Activated T-cell treated with anti-CD3 and anti-CD28 coated beads, Interleukin-2, amount 50 U/mL, for 4 hours (primary cell): ENCODE measurements around the gene SLC19A1. TPM values are rescaled to one million over a fixed set of nuclear protein-coding genes. Genes with fewer than 3 reads are reported as not detected.
A peak's percentile ranks its signal among the peaks of the same experiment; 100 is the strongest.

Experiments
- ATAC-seq, 2 donors: fragments of 200-7000 bp; cut with Tn5 transposase; one replicate each; pipeline ENCODE4 v1.10.0; 2021
- DNase-seq: peaks from one replicate; pipeline ENCODE4 v3.0.0-alpha.2; 2020
- H3K27me3 Mint-ChIP-seq: one replicate; pipeline ENCODE4 v1.8.0; 2021; ENCODE audit warnings: low read depth, mixed read lengths
- H3K36me3 Mint-ChIP-seq: one replicate; pipeline ENCODE4 v1.8.0; 2022; ENCODE audit warnings: mixed read lengths; ENCODE audit not compliant: insufficient read depth
- H3K4me1 Mint-ChIP-seq: one replicate; pipeline ENCODE4 v1.8.0; 2021; ENCODE audit warnings: low read depth, mixed read lengths
- H3K4me3 Mint-ChIP-seq: one replicate; pipeline ENCODE4 v1.8.0; 2021; ENCODE audit warnings: mild to moderate bottlenecking, moderate library complexity, mixed read lengths
- H3K9me3 Mint-ChIP-seq: one replicate; pipeline ENCODE4 v1.8.0; 2021; ENCODE audit warnings: mixed read lengths
- total RNA-seq, 3 donors: library from RNA; stranded (reverse); gene quantifications; one replicate each; pipeline ENCODE4 v1.2.1, GENCODE V29; 2021

Gene SLC19A1
- total RNA-seq, 3 donors from 2014 or later, result 69.0 to 94.9 (median 77.7) TPM

GRCh38 chr21:45492765-45493164, 49.5 kb downstream of the SLC19A1 start:
- Mint-ChIP-seq H3K9me3 (no peaks in the 10 kb centered on the region), H3K27me3 (no peaks in the 10 kb centered on the region), H3K4me1 (peaks cover 2% of the 10 kb centered on the region), H3K4me3 (no peak overlapping the region), H3K36me3 (no peaks in the 10 kb centered on the region)
- DNase-seq (no peak), ATAC-seq (no peak)

- no peaks in the 10 kb centered on the region for H3K27me3 Mint-ChIP-seq
- H3K36me3 Mint-ChIP-seq, result no peaks in the 10 kb centered on the region
- H3K9me3 Mint-ChIP-seq, result no peaks in the 10 kb centered on the region
- ATAC-seq, result no peak
- DNase-seq, result no peak
- H3K4me1 Mint-ChIP-seq, result peaks cover 2% of the 10 kb centered on the region
- H3K4me3 Mint-ChIP-seq, result no peak overlapping the region
These were observed 50.6 kb downstream of the SLC19A1 start for GRCh38 chr21:45491623-45492022.

- H3K36me3 Mint-ChIP-seq, result no peaks in the 10 kb centered on the region
- DNase-seq (no peak), ATAC-seq (no peak)
- no peaks in the 10 kb centered on the region for H3K9me3 Mint-ChIP-seq
- no peak overlapping the region for H3K4me3 Mint-ChIP-seq
- H3K27me3 Mint-ChIP-seq, result no peaks in the 10 kb centered on the region
- peaks cover 4% of the 10 kb centered on the region for H3K4me1 Mint-ChIP-seq
These were observed 51.2 kb downstream of the SLC19A1 start for GRCh38 chr21:45491056-45491455.

DNA sequence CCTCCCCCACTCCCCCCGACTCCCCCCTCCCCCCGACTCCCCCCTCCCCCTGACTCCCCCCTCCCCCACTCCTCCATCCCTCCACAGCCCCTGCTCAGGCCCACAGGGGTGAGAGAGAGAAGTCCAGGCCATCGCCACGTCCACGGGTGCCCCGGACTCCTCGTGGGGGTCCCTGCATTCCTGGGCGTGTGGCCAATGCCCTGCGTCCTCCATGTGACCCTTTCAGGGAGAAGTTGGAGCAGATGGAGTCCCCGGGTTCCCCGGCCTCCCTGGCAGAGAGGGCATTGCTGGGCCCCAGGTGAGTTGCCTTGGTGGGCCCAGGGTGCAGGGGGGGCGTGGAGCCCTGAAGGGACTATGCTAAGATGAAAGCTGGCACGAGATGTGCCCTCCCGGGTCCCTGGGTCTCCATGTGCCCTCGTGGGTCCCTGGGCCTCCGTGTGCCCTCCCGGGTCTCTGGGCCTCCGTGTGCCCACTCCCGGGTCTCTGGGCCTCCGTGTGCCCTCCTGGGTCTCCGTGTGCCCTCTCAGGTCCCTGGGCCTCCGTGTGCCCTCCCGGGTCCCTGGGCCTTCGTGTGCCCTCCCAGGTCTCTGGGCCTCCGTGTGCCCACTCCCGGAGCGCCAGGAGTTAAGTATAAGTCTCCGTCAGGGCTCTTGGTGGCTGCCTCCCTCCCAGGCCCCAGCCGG, 52.0 kb downstream of the SLC19A1 start:
- Mint-ChIP-seq H3K4me1 (peaks cover 4% of the 10 kb centered on the region), H3K36me3 (no peaks in the 10 kb centered on the region), H3K9me3 (no peaks in the 10 kb centered on the region), H3K27me3 (no peaks in the 10 kb centered on the region), H3K4me3 (no peak overlapping the region)
- ATAC-seq (no peak), DNase-seq (no peak)

DNA sequence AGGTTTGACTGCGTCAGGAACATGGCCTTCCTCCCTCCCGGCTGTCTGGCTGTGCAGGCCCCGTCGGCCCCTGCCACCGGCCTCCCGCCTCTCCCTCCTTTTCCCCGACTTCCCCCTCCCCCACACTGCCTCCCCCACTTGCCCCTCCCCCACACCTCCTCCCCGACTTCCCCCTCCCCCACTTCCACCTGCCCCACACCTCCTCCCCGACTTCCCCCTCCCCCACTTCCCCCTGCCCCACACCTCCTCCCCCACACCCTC, 52.6 kb downstream of the SLC19A1 start:
- H3K36me3 Mint-ChIP-seq, result no peaks in the 10 kb centered on the region
- H3K27me3 Mint-ChIP-seq, result no peaks in the 10 kb centered on the region
- no peaks in the 10 kb centered on the region for H3K9me3 Mint-ChIP-seq
- no peak overlapping the region for H3K4me3 Mint-ChIP-seq
- H3K4me1 Mint-ChIP-seq, result peaks cover 4% of the 10 kb centered on the region
- ATAC-seq, result no peak
- DNase-seq, result no peak

- ATAC-seq (no peak), DNase-seq (no peak)
- Mint-ChIP-seq H3K27me3 (no peaks in the 10 kb centered on the region), H3K4me3 (no peak overlapping the region), H3K4me1 (peaks cover 7% of the 10 kb centered on the region), H3K9me3 (no peaks in the 10 kb centered on the region), H3K36me3 (no peaks in the 10 kb centered on the region)
These were observed 53.1 kb downstream of the SLC19A1 start for GRCh38 chr21:45488931-45489721.

GRCh38 chr21:45487891-45488600, 54.2 kb downstream of the SLC19A1 start:
- ATAC-seq (no peak), DNase-seq (no peak)
- no peaks in the 10 kb centered on the region for H3K36me3 Mint-ChIP-seq
- H3K4me1 Mint-ChIP-seq, result peaks cover 13% of the 10 kb centered on the region
- no peaks in the 10 kb centered on the region for H3K9me3 Mint-ChIP-seq
- H3K27me3 Mint-ChIP-seq, result no peaks in the 10 kb centered on the region
- H3K4me3 Mint-ChIP-seq, result no peak overlapping the region

DNA sequence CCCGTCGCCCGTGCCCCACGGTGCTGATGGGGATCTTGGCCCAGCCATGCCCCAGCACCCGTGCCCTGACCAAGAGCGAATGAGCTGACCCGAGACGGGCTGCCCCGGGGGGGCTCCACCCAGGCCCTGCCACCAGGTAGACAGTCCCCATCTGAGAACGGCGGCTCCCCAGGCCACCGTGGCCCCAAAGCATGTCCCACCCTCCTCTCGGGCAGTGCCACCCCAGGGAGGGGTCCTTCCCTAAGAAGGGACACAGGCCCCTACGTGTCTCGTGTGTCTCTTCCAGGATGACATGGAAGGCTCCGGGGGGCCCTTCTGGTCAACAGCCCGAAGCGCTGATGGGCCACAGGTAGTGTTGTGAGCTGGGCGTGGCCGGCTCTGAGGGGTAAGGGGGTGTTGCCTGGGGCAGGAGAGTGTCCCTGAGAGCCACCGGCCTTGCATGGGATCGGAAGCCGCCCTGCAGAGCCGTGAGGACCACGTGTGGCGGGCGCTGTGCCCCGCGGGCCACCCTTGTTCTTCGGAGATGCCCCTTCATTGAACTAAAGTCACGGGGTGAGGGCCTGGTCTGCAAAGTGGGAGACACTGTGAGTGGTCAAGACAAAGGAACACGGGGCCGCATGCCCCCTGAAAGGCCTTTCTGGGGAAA, 55.0 kb downstream of the SLC19A1 start:
- peaks cover 20% of the 10 kb centered on the region for H3K4me1 Mint-ChIP-seq
- no peaks in the 10 kb centered on the region for H3K9me3 Mint-ChIP-seq
- ATAC-seq (no peak), DNase-seq (no peak)
- H3K27me3 Mint-ChIP-seq, result no peaks in the 10 kb centered on the region
- no peak overlapping the region for H3K4me3 Mint-ChIP-seq
- H3K36me3 Mint-ChIP-seq, result no peaks in the 10 kb centered on the region

- H3K9me3 Mint-ChIP-seq, result no peaks in the 10 kb centered on the region
- H3K36me3 Mint-ChIP-seq, result no peaks in the 10 kb centered on the region
- H3K4me1 Mint-ChIP-seq, result peaks cover 24% of the 10 kb centered on the region
- no peaks in the 10 kb centered on the region for H3K27me3 Mint-ChIP-seq
- no peak overlapping the region for H3K4me3 Mint-ChIP-seq
- no peak for ATAC-seq
- DNase-seq, result no peak
These were observed 55.6 kb downstream of the SLC19A1 start for GRCh38 chr21:45486443-45487160.

DNA sequence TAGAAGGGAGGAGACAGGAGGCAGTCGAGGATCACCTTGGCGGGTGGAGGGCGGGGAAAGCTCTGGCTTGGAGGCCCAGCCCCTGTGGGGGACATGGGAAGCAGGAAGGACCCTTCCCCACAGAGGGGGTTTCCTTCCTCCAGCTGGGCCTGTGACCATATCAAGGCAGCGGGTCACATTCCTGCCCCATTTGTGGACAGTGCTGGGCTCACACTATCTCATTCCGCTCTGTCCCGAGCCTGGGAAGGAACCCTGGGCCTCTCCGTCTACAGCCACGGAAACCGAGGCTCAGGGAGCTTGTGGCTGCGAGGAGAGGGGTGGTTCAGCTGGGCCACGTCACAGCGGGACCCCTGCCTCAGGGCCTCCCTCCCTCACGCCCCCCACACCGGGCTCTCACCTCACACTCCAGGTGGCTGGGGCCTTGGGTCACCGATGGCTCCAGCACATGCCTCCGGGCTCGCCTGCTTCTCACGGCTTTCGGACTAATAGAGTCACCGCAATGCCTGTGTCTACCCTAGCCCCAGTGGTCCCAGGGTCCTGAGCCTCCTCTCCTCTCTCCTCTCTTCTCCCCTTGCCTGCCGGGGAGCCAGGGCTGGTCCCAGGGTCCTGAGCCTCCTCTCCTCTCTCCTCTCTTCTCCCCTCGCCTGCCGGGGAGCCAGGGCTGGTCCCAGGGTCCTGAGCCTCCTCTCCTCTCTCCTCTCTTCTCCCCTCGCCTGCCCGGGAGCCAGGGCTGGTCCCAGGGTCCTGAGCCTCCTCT, 56.4 kb downstream of the SLC19A1 start:
- Mint-ChIP-seq H3K4me3 (no peak overlapping the region), H3K27me3 (no peaks in the 10 kb centered on the region), H3K4me1 (peaks cover 24% of the 10 kb centered on the region), H3K9me3 (no peaks in the 10 kb centered on the region), H3K36me3 (no peaks in the 10 kb centered on the region)
- ATAC-seq, result no peak
- DNase-seq, result no peak

DNA sequence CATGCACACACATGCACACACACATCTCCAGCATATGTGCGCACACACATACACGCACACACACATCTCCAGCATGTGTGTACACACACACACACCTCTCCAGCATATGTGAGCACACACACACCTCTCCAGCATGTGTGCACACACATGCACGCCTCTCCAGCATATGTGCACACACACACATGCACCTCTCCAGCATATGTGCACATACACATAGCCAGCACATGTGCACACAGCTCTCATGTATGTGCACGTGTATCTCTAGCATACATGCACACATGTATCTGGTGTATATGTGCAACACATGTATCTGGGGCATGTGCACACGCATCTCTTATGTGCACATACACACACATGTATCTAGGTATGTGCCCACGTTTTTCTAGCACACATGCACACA, 57.9 kb downstream of the SLC19A1 start:
- Mint-ChIP-seq H3K4me3 (peak overlapping the region; percentile 35), H3K36me3 (no peaks in the 10 kb centered on the region), H3K9me3 (no peaks in the 10 kb centered on the region), H3K27me3 (no peaks in the 10 kb centered on the region), H3K4me1 (peaks cover 31% of the 10 kb centered on the region)
- no peak for ATAC-seq
- DNase-seq, result no peak

DNA sequence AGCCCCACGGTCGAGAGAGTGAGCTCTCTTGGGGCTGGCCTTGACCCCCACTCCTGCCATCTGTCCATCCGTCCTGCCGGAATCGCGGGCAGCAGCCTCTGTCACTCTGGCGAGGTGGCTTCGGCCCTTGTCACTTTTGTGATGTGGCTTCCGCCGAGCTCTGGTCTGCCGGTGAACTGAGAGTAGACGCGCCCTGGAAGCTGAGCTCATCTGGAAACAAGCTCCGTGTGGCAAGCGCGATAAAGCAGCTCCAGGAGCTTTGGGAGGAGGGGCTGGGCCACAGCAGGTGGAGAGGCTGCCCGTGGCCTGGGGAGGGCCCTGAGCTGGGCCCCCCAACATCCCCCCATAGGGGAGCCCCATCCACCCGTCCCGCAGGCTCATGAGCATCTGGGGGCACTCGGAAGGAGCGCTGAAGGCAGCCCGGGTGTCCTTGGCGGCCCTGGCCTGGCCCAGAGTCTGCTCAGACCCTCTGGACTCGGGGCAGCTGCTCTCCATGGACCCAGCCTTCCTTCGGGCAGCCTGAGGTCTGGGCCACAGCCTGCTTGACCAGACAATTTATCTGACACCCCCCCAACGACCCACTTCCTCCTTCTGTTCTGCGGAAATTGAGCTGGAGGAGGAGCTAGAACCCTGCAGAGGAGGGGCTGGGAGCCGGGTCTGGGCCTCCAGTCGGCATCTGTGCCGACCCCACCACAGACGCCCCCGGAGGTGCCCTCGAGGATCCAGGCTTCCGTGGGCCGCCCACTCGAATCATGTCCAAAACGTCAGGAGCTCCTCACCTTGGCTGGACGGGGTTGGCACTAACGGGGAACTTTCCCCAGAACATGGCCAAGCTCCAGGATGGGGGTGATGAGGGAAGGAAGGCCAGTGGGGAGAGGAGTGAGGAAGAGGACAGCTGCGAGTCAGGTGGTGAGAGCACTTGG, 59.1 kb downstream of the SLC19A1 start:
- H3K9me3 Mint-ChIP-seq, result no peaks in the 10 kb centered on the region
- peak in 1 of 2 donors; percentile 51 for ATAC-seq

More for the DNA sequence above, 59.1 kb downstream of the SLC19A1 start:
- H3K27me3 Mint-ChIP-seq, result no peaks in the 10 kb centered on the region
- H3K4me1 Mint-ChIP-seq, result peaks cover 41% of the 10 kb centered on the region
- no peak for DNase-seq
- peak overlapping the region; percentile 55 for H3K4me3 Mint-ChIP-seq
- no peaks in the 10 kb centered on the region for H3K36me3 Mint-ChIP-seq
